HepG2 (cell line): ENCODE data around the gene IVD. TPM values are rescaled to one million over a fixed set of nuclear protein-coding genes. Genes with fewer than 3 reads are reported as not detected.

Experiments used
- PAWR ChIP-seq: sonication (generic); formaldehyde crosslinking; IDR thresholded peaks from 2 replicates; pipeline ENCODE4 v1.4.0; 2020; ENCODE audit warnings: missing genetic modification reagents, mild to moderate bottlenecking, borderline replicate concordance
- ZNF230 ChIP-seq: sonication (generic); formaldehyde crosslinking; IDR thresholded peaks from 2 replicates; pipeline ENCODE4 v1.4.0; 2020; ENCODE audit warnings: mild to moderate bottlenecking, missing genetic modification reagents
- polyA plus RNA-seq, 8 experiments: library from polyadenylated mRNA; depleted of rRNA in 3 of 8; stranded (reverse) in 7 of 8; unstranded in 1 of 8; fragments of >200 nt; fragmentation: Illumina TruSeq in 4 of 8; extraction: Trizol in 4 of 8; gene quantifications; 2 replicates each; pipeline versions ENCODE4 v1.2.1 to v1.2.3, GENCODE V29; 2011 to 2016; ENCODE audit warnings: low read depth in 4 of 8, missing spikeins in 1 of 8, mixed read lengths in 1 of 8; ENCODE audit not compliant: insufficient read depth in 1 of 8
- total RNA-seq, 5 experiments: library from RNA; depleted of rRNA; stranded (reverse); fragments of >200 nt; fragmentation: Illumina TruSeq; extraction: Trizol; gene quantifications; 2 replicates each; pipeline ENCODE4 v1.2.3, GENCODE V29; 2016; ENCODE audit warnings: low read depth in 1 of 5
- TF ChIP-seq, protein P1 (sequence below): sonication (generic); formaldehyde crosslinking; IDR thresholded peaks from 2 replicates; pipeline ENCODE4 v1.5.1; 2020; ENCODE audit warnings: missing genetic modification reagents, mild to moderate bottlenecking, borderline replicate concordance
- TF ChIP-seq, protein P2 (sequence below): sonication (generic); formaldehyde crosslinking; IDR thresholded peaks from 2 replicates; pipeline ENCODE4 v1.4.0; 2020; ENCODE audit warnings: missing genetic modification reagents, borderline replicate concordance

Gene IVD
- total and polyA plus RNA-seq, 2 of the 13 experiments (the other 11 are each of a cell fraction or from before 2014, with no cell fraction given) = 48.0 to 53.9 TPM

DNA sequence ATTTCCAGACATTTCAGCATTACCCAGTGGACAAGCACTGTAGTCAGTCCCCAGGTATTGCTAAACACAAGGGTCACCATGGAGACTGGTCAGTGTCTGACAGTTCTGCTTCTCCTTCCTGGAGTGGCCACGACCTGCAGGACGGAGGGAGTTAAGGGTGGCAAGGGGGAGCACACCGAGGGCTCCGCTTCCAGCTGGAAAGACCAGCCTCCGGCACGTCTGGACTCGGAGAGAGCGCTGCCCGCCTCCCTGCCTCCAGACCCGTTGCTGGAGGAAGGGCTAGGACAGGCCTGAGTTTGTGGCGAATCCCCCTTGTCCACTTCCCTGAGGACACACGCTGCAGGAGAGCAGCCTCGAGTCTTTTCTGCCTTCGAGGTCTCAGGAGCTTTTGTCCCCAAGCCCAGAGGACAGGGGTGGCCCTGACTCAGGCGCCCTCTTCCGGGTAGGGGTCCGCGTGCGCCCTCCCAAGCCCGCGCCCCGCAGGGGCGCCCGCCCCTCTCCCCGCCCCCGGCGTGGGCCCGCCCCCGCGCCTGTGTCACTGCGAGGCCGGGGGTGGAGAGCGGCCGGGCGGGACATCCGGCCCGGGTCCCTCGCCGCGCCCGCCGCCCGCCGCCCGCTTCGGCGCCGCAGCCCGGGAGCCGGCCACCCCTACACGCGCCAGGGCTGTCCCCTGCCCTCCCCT is 65.0 kb downstream of the IVD start, which contains the start of gene CHST14 (continued):
- TF ChIP-seq, protein P1, sequence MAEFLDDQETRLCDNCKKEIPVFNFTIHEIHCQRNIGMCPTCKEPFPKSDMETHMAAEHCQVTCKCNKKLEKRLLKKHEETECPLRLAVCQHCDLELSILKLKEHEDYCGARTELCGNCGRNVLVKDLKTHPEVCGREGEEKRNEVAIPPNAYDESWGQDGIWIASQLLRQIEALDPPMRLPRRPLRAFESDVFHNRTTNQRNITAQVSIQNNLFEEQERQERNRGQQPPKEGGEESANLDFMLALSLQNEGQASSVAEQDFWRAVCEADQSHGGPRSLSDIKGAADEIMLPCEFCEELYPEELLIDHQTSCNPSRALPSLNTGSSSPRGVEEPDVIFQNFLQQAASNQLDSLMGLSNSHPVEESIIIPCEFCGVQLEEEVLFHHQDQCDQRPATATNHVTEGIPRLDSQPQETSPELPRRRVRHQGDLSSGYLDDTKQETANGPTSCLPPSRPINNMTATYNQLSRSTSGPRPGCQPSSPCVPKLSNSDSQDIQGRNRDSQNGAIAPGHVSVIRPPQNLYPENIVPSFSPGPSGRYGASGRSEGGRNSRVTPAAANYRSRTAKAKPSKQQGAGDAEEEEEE (CRISPR knock-in tag) = no peak
- TF ChIP-seq, protein P2, sequence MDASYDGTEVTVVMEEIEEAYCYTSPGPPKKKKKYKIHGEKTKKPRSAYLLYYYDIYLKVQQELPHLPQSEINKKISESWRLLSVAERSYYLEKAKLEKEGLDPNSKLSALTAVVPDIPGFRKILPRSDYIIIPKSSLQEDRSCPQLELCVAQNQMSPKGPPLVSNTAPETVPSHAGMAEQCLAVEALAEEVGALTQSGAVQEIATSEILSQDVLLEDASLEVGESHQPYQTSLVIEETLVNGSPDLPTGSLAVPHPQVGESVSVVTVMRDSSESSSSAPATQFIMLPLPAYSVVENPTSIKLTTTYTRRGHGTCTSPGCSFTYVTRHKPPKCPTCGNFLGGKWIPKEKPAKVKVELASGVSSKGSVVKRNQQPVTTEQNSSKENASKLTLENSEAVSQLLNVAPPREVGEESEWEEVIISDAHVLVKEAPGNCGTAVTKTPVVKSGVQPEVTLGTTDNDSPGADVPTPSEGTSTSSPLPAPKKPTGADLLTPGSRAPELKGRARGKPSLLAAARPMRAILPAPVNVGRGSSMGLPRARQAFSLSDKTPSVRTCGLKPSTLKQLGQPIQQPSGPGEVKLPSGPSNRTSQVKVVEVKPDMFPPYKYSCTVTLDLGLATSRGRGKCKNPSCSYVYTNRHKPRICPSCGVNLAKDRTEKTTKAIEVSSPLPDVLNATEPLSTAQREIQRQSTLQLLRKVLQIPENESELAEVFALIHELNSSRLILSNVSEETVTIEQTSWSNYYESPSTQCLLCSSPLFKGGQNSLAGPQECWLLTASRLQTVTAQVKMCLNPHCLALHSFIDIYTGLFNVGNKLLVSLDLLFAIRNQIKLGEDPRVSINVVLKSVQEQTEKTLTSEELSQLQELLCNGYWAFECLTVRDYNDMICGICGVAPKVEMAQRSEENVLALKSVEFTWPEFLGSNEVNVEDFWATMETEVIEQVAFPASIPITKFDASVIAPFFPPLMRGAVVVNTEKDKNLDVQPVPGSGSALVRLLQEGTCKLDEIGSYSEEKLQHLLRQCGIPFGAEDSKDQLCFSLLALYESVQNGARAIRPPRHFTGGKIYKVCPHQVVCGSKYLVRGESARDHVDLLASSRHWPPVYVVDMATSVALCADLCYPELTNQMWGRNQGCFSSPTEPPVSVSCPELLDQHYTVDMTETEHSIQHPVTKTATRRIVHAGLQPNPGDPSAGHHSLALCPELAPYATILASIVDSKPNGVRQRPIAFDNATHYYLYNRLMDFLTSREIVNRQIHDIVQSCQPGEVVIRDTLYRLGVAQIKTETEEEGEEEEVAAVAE (CRISPR knock-in tag) = no peak
- TF ChIP-seq PAWR (no peak), ZNF230 (CRISPR knock-in tag) (no peak)

Other genes with a start within 250 kb of the IVD start
- 63.5 and 71.9 TPM in 2 replicates for gene BUB1B, start 244.7 kb upstream of the IVD start, total RNA-seq (2016; rRNA removed; fragmentation: Illumina TruSeq; extraction: Trizol)
- 16.0 and 26.2 TPM in 2 replicates for gene BUB1B, start 244.7 kb upstream of the IVD start, polyA plus RNA-seq (2011; rRNA removed)
- gene PAK6, start 166.7 kb upstream of the IVD start, total RNA-seq (2016; rRNA removed; fragmentation: Illumina TruSeq; extraction: Trizol) = 0.07 TPM in 1 of 2 replicates, not detected in the other
- gene PAK6, start 166.7 kb upstream of the IVD start, polyA plus RNA-seq (2011; rRNA removed) = 0.10 TPM in 1 of 2 replicates, not detected in the other
- not detected in 2 replicates for gene ANKRD63, start 122.7 kb upstream of the IVD start, total RNA-seq (2016; rRNA removed; fragmentation: Illumina TruSeq; extraction: Trizol)
- not detected in 2 replicates for gene ANKRD63, start 122.7 kb upstream of the IVD start, polyA plus RNA-seq (2011; rRNA removed)
- not detected in 2 replicates for gene PLCB2, start 97.9 kb upstream of the IVD start, total RNA-seq (2016; rRNA removed; fragmentation: Illumina TruSeq; extraction: Trizol)
- 0.11 TPM in 1 of 2 replicates, not detected in the other for gene PLCB2, start 97.9 kb upstream of the IVD start, polyA plus RNA-seq (2011; rRNA removed)
- 6.5 and 8.1 TPM in 2 replicates for gene INAFM2, start 82.1 kb upstream of the IVD start, total RNA-seq (2016; rRNA removed; fragmentation: Illumina TruSeq; extraction: Trizol)
- 5.4 and 5.5 TPM in 2 replicates for gene INAFM2, start 82.1 kb upstream of the IVD start, polyA plus RNA-seq (2011; rRNA removed)
- 1.0 and 1.6 TPM in 2 replicates for gene CCDC9B, start 64.9 kb upstream of the IVD start, total RNA-seq (2016; rRNA removed; fragmentation: Illumina TruSeq; extraction: Trizol)
- 0.98 and 1.3 TPM in 2 replicates for gene CCDC9B, start 64.9 kb upstream of the IVD start, polyA plus RNA-seq (2011; rRNA removed)
- not detected in 2 replicates for gene PHGR1, start 54.8 kb upstream of the IVD start, total RNA-seq (2016; rRNA removed; fragmentation: Illumina TruSeq; extraction: Trizol)
- gene PHGR1, start 54.8 kb upstream of the IVD start, polyA plus RNA-seq (2011; rRNA removed) = not detected in 2 replicates
- 0.09 and 0.15 TPM in 2 replicates for gene DISP2, start 47.6 kb upstream of the IVD start, total RNA-seq (2016; rRNA removed; fragmentation: Illumina TruSeq; extraction: Trizol)
- gene DISP2, start 47.6 kb upstream of the IVD start, polyA plus RNA-seq (2011; rRNA removed) = 0.07 and 0.32 TPM in 2 replicates
- 62.3 and 82.1 TPM in 2 replicates for gene KNSTRN, start 23.1 kb upstream of the IVD start, total RNA-seq (2016; rRNA removed; fragmentation: Illumina TruSeq; extraction: Trizol)
- gene KNSTRN, start 23.1 kb upstream of the IVD start, polyA plus RNA-seq (2011; rRNA removed) = 12.9 and 20.3 TPM in 2 replicates
- gene BAHD1, start 35.2 kb downstream of the IVD start, total RNA-seq (2016; rRNA removed; fragmentation: Illumina TruSeq; extraction: Trizol) = 8.1 and 8.7 TPM in 2 replicates
- gene BAHD1, start 35.2 kb downstream of the IVD start, polyA plus RNA-seq (2011; rRNA removed) = 3.3 and 3.8 TPM in 2 replicates
- gene CHST14, start 65.2 kb downstream of the IVD start, total RNA-seq (2016; rRNA removed; fragmentation: Illumina TruSeq; extraction: Trizol) = 6.4 and 12.4 TPM in 2 replicates
- 8.6 and 8.9 TPM in 2 replicates for gene CHST14, start 65.2 kb downstream of the IVD start, polyA plus RNA-seq (2011; rRNA removed)
- gene CCDC32, start 159.2 kb downstream of the IVD start, total RNA-seq (2016; rRNA removed; fragmentation: Illumina TruSeq; extraction: Trizol) = 23.2 and 26.3 TPM in 2 replicates
- 6.6 and 10.8 TPM in 2 replicates for gene CCDC32, start 159.2 kb downstream of the IVD start, polyA plus RNA-seq (2011; rRNA removed)
- gene RPUSD2, start 163.5 kb downstream of the IVD start, total RNA-seq (2016; rRNA removed; fragmentation: Illumina TruSeq; extraction: Trizol) = 14.5 and 18.8 TPM in 2 replicates
- 8.6 and 9.8 TPM in 2 replicates for gene RPUSD2, start 163.5 kb downstream of the IVD start, polyA plus RNA-seq (2011; rRNA removed)
- gene KNL1, start 188.5 kb downstream of the IVD start, total RNA-seq (2016; rRNA removed; fragmentation: Illumina TruSeq; extraction: Trizol) = 21.4 and 34.5 TPM in 2 replicates
- 6.1 and 8.0 TPM in 2 replicates for gene KNL1, start 188.5 kb downstream of the IVD start, polyA plus RNA-seq (2011; rRNA removed)